H1 (cell line): ENCODE results near the gene LMNTD1. TPM values are rescaled to one million over a fixed set of nuclear protein-coding genes. Genes with fewer than 3 reads are reported as not detected.

Source experiments
- CHD7 ChIP-seq: fragments of 300-600 bp; sonication (generic); IDR thresholded peaks from 2 replicates; pipeline ENCODE4 v1.7.1; 2012; ENCODE audit warnings: low read length, moderate library complexity, mild to moderate bottlenecking, inconsistent platforms; ENCODE audit not compliant: insufficient replicate concordance
- CTBP2 ChIP-seq: IDR thresholded peaks from 2 replicates; pipeline ENCODE4 v1.7.0; 2011; ENCODE audit warnings: borderline replicate concordance, mild to moderate bottlenecking, moderate library complexity, mixed read lengths, low read length; ENCODE audit not compliant: insufficient read depth, insufficient read length
- FOSL1 ChIP-seq: IDR thresholded peaks from 2 replicates; pipeline ENCODE4 v1.6.1; 2011; ENCODE audit warnings: mild to moderate bottlenecking, low read depth, low read length, moderate library complexity; ENCODE audit not compliant: insufficient read depth
- GTF2F1 ChIP-seq: IDR thresholded peaks from 2 replicates; pipeline ENCODE4 v1.6.1; 2012; ENCODE audit warnings: low read depth, low read length, improper control_type of control experiment, borderline replicate concordance
- JUN ChIP-seq: IDR thresholded peaks from 2 replicates; pipeline ENCODE4 v1.6.1; 2011; ENCODE audit warnings: low read depth, mild to moderate bottlenecking, improper control_type of control experiment, low read length
- JUND ChIP-seq: IDR thresholded peaks from 2 replicates; pipeline ENCODE4 v1.6.1; 2011; ENCODE audit warnings: mild to moderate bottlenecking, improper control_type of control experiment, low read length
- PHF8 ChIP-seq: fragments of 200-600 bp; sonication (generic); conservative IDR thresholded peaks from 2 replicates; pipeline ENCODE4 v1.7.1; 2012; ENCODE audit warnings: low read depth, mild to moderate bottlenecking, inconsistent platforms, low read length, moderate library complexity
- POLR2AphosphoS5 ChIP-seq: IDR thresholded peaks from 2 replicates; pipeline ENCODE4 v1.6.1; 2011; ENCODE audit warnings: low read depth, low read length
- POU5F1 ChIP-seq: IDR thresholded peaks from 2 replicates; pipeline ENCODE4 v1.6.1; 2011; ENCODE audit warnings: low read depth, mild to moderate bottlenecking, low read length, moderate library complexity
- SP2 ChIP-seq: IDR thresholded peaks from 2 replicates; pipeline ENCODE4 v1.6.1; 2012; ENCODE audit warnings: mild to moderate bottlenecking, low read length, inconsistent platforms
- USF2 ChIP-seq: IDR thresholded peaks from 2 replicates; pipeline ENCODE4 v1.6.1; 2011; ENCODE audit warnings: low read length, improper control_type of control experiment
- polyA plus RNA-seq, 7 experiments: library from polyadenylated mRNA; depleted of rRNA in 3 of 7; stranded (reverse) in 5 of 7; unstranded in 2 of 7; fragments of >200 nt in 5 of 7; fragments of 200-250 nt in 2 of 7; gene quantifications; 1 replicate in 5 of 7; 2 replicates in 1 of 7; 4 replicates in 1 of 7; pipeline versions ENCODE4 v1.2.1 to v1.2.3, GENCODE V29; 2011 to 2013; ENCODE audit warnings: missing spikeins in 2 of 7, mixed read lengths in 2 of 7
- total RNA-seq: library from RNA; stranded (reverse); fragmentation: NEBNext Ultra II Directional; extraction: Animal tissue kit (Norgen Biotek cat#: 25700); gene quantifications from 2 replicates; pipeline ENCODE4 v1.2.1, GENCODE V29; 2021

Gene LMNTD1
- total and polyA plus RNA-seq, 2 of the 8 experiments (the other 6 are each of a cell fraction or from before 2014, with no cell fraction given), result not detected

GRCh38 chr12:25469368-25469767 is 83.7 kb downstream of the LMNTD1 start (continued):
- TF ChIP-seq CHD7 (no peak), POU5F1 (no peak), POLR2AphosphoS5 (no peak), PHF8 (no peak), SP2 (no peak), CTBP2 (no peak), FOSL1 (no peak), JUND (no peak), GTF2F1 (no peak), JUN (no peak), USF2 (no peak)
